ENCODE data around the gene TLE1. TPM values are rescaled to one million over a fixed set of nuclear protein-coding genes. Genes with fewer than 3 reads are reported as not detected.

TLE1 gene
- total RNA-seq, 1 experiment from 2014 or later = 79.3 TPM

GRCh38 chr9:81598811-81599210, 90.5 kb downstream of the TLE1 start:
- Histone ChIP-seq H3K4me1 (ENCODE audit: insufficient read depth, low read length) (peaks cover 34% of the 10 kb centered on the region), H3K9ac (ENCODE audit: extremely low read depth, insufficient read length, low read length) (no peak overlapping the region)

More at GRCh38 chr9:81598811-81599210, 90.5 kb downstream of the TLE1 start:
- Mint-ChIP-seq H3K27me3 (ENCODE audit: low read depth) (peaks cover 16% of the 10 kb centered on the region), H3K9me3 (0 out of 5 replicates have a peak, but pooled peaks cover 0 to 4% of the 10 kb centered on the region in 2 experiments), H3K4me3 (no peak overlapping the region), H3K4me1 (peaks cover 69 to 74% of the 10 kb centered on the region in 2 experiments), H3K36me3 (ENCODE audit: insufficient read depth in 1 of 3, low read depth in 3 of 3) (peaks cover 38 to 64% (median 39%) of the 10 kb centered on the region in 3 experiments), H3K27ac (no peak overlapping the region)
- Histone ChIP-seq H3K23me2 (ENCODE audit: insufficient read length, low read depth, low read length, poor library complexity, severe bottlenecking) (peaks cover 4% of the 10 kb centered on the region), H2BK15ac (ENCODE audit: low read depth, low read length) (no peak overlapping the region), H2BK120ac (ENCODE audit: low read depth, low read length, poor library complexity, severe bottlenecking) (no peak overlapping the region), H4K20me1 (ENCODE audit: control insufficient read depth, insufficient read depth, insufficient read length) (no peaks in the 10 kb centered on the region), H3K18ac (ENCODE audit: insufficient read length, low read depth, low read length) (no peak overlapping the region), H4K5ac (ENCODE audit: insufficient read length, low read depth, low read length) (no peak overlapping the region), H3K27me3 (ENCODE audit: insufficient read depth, low read length) (no peaks in the 10 kb centered on the region), H4K8ac (replicated peaks; ENCODE audit: insufficient read length, low read depth, low read length) (no peak overlapping the region), H3K56ac (ENCODE audit: insufficient read length, low read depth, low read length) (no peak overlapping the region), H3K4ac (ENCODE audit: low read depth, low read length) (no peak overlapping the region), H3K23ac (ENCODE audit: insufficient read length, low read depth, low read length) (no peak overlapping the region), H3K4me2 (ENCODE audit: insufficient read depth, insufficient read length, low read length) (no peak overlapping the region), H3K9me3 (ENCODE audit: control insufficient read depth, low read depth, low read length) (no peaks in the 10 kb centered on the region), H3T11ph (ENCODE audit: low read length) (no peak overlapping the region), H2BK5ac (ENCODE audit: insufficient read length, low read length) (no peak overlapping the region), H2BK20ac (ENCODE audit: low read depth, low read length, poor library complexity, severe bottlenecking) (no peak overlapping the region), H3K27ac (ENCODE audit: insufficient read length, low read depth, low read length) (no peak overlapping the region), H2BK12ac (ENCODE audit: insufficient read length, low read depth, low read length) (no peak overlapping the region), H3K79me1 (ENCODE audit: insufficient read depth, low read depth, low read length, poor library complexity, severe bottlenecking) (no peaks in the 10 kb centered on the region), H3K79me2 (ENCODE audit: insufficient read depth, low read length) (peaks cover 1% of the 10 kb centered on the region; the same call in 1 of the 2 replicates), H3K14ac (ENCODE audit: insufficient read depth, low read length) (no peak overlapping the region), H2AK5ac (ENCODE audit: insufficient read length, low read length) (no peak overlapping the region), H4K91ac (ENCODE audit: insufficient read length, low read depth, low read length) (no peak overlapping the region), H2AFZ (ENCODE audit: low read length) (no peak overlapping the region)
- DNase-seq = no peak
- WGBS (ENCODE audit: extremely low coverage, insufficient read length, low lambda C conversion rate) = no CpG with 5 or more reads among the region's 1 CpG
- TF ChIP-seq CTCF (conservative IDR thresholded peaks at IDR 0.05) = no peak
